WTC11 (cell line): ENCODE data around the gene HELZ. TPM values are rescaled to one million over a fixed set of nuclear protein-coding genes. Genes with fewer than 3 reads are reported as not detected.
"Not testable (repeated sequence)": the region's sequence is repeated elsewhere in the genome, so short reads cannot be mapped to it uniquely, and the experiment has no call there.

ENCODE experiments used
- ATAC-seq: fragments of 200-7000 bp; cut with Tn5 transposase; 2 replicates; pipeline ENCODE4 v1.10.0; 2021; ENCODE audit warnings: mild to moderate bottlenecking, moderate library complexity
- CTCF ChIA-PET: fragments of 300-600 bp; sonication (Branson Sonifier 250); formaldehyde crosslinking; loops from one replicate; lab custom pipeline; 2021; ENCODE audit warnings: antibody characterized with exemption; lab: Charles Lee
- POLR2A ChIA-PET: fragments of 350-600 bp; sonication (Branson Sonifier 250); formaldehyde crosslinking; loops from one replicate; lab custom pipeline; 2021; ENCODE audit warnings: antibody characterized with exemption; lab: Charles Lee
- DNase-seq: peaks from one replicate; pipeline ENCODE4 v3.0.0; 2021; ENCODE audit warnings: low spot score
- H3K27ac Mint-ChIP-seq: 2 replicates; pipeline ENCODE4 v1.8.0; 2021; ENCODE audit warnings: mixed read lengths
- H3K27me3 Mint-ChIP-seq: 2 replicates; pipeline ENCODE4 v1.8.0; 2021; ENCODE audit warnings: low read depth, mild to moderate bottlenecking, moderate library complexity, mixed read lengths
- H3K36me3 Mint-ChIP-seq: 2 replicates; pipeline ENCODE4 v1.8.0; 2021; ENCODE audit warnings: mixed read lengths
- H3K4me1 Mint-ChIP-seq: 2 replicates; pipeline ENCODE4 v1.8.0; 2022; ENCODE audit warnings: mixed read lengths
- H3K4me3 Mint-ChIP-seq: 2 replicates; pipeline ENCODE4 v1.8.0; 2021; ENCODE audit warnings: mild to moderate bottlenecking, moderate library complexity, mixed read lengths
- H3K9me3 Mint-ChIP-seq: 2 replicates; pipeline ENCODE4 v1.8.0; 2021; ENCODE audit warnings: mixed read lengths
- CBFB ChIP-seq: sonication (generic); formaldehyde crosslinking; IDR thresholded peaks from 2 replicates; pipeline ENCODE4 v1.8.1; 2022; ENCODE audit warnings: mild to moderate bottlenecking, low read depth, missing genetic modification reagents
- HMGXB4 ChIP-seq: sonication (generic); formaldehyde crosslinking; IDR thresholded peaks from 2 replicates; pipeline ENCODE4 v1.8.1; 2023; ENCODE audit warnings: mild to moderate bottlenecking, moderate library complexity, missing genetic modification reagents
- JAZF1 ChIP-seq: fragments of 250-450 bp; sonication (Bioruptor Pico); IDR thresholded peaks from 2 replicates; pipeline ENCODE4 v1.9.0; 2021; ENCODE audit warnings: moderate library complexity, mild to moderate bottlenecking, inconsistent platforms
- OVOL2 ChIP-seq: fragments of 250-450 bp; sonication (Bioruptor Pico); IDR thresholded peaks from 2 replicates; pipeline ENCODE4 v1.9.0; 2021; ENCODE audit warnings: mild to moderate bottlenecking, borderline replicate concordance
- PREB ChIP-seq: sonication (generic); formaldehyde crosslinking; IDR thresholded peaks from 2 replicates; pipeline ENCODE4 v1.8.1; 2022; ENCODE audit warnings: mild to moderate bottlenecking, missing genetic modification reagents, moderate library complexity, borderline replicate concordance
- PRRX2 ChIP-seq: fragments of 250-450 bp; sonication (Bioruptor Pico); IDR thresholded peaks from 2 replicates; pipeline ENCODE4 v1.8.0; 2021; ENCODE audit warnings: mild to moderate bottlenecking
- TEAD1 ChIP-seq: sonication (generic); formaldehyde crosslinking; IDR thresholded peaks from 2 replicates; pipeline ENCODE4 v1.8.0; 2022; ENCODE audit warnings: mild to moderate bottlenecking, missing genetic modification reagents
- TEAD4 ChIP-seq: sonication (generic); formaldehyde crosslinking; IDR thresholded peaks from 2 replicates; pipeline ENCODE4 v1.8.0; 2022; ENCODE audit warnings: mild to moderate bottlenecking, missing genetic modification reagents
- USF2 ChIP-seq: sonication (generic); formaldehyde crosslinking; IDR thresholded peaks from 2 replicates; pipeline ENCODE4 v1.8.1; 2023; ENCODE audit warnings: mild to moderate bottlenecking, missing genetic modification reagents, moderate library complexity
- ZNF121 ChIP-seq: sonication (generic); formaldehyde crosslinking; IDR thresholded peaks from 2 replicates; pipeline ENCODE4 v1.8.0; 2023; ENCODE audit warnings: missing genetic modification reagents
- ZNF232 ChIP-seq: sonication (generic); formaldehyde crosslinking; IDR thresholded peaks from 2 replicates; pipeline ENCODE4 v1.8.0; 2022; ENCODE audit warnings: mild to moderate bottlenecking, missing genetic modification reagents
- ZNF263 ChIP-seq: sonication (generic); formaldehyde crosslinking; IDR thresholded peaks from 2 replicates; pipeline ENCODE4 v1.8.1; 2022; ENCODE audit warnings: low read depth, mild to moderate bottlenecking, moderate library complexity, missing genetic modification reagents
- ZNF396 ChIP-seq: fragments of 250-450 bp; sonication (Bioruptor Pico); IDR thresholded peaks from 2 replicates; pipeline ENCODE4 v1.8.0; 2021; ENCODE audit warnings: mild to moderate bottlenecking, moderate library complexity, borderline replicate concordance
- ZNF425 ChIP-seq: fragments of 250-450 bp; sonication (Bioruptor Pico); conservative IDR thresholded peaks from 2 replicates; pipeline ENCODE4 v1.9.0; 2021; ENCODE audit warnings: mild to moderate bottlenecking
- ZNF532 ChIP-seq: fragments of 250-450 bp; sonication (Bioruptor Pico); IDR thresholded peaks from 2 replicates; pipeline ENCODE4 v1.9.0; 2021; ENCODE audit warnings: mild to moderate bottlenecking, borderline replicate concordance
- total RNA-seq: library from RNA; stranded (reverse); gene quantifications from 3 replicates; pipeline ENCODE4 v1.2.3, GENCODE V29; 2021

The HELZ gene
- total RNA-seq, 1 experiment from 2014 or later = 49.1 TPM

GRCh38 chr17:67041531-67041930 lies 203.5 kb downstream of the HELZ start:
- H3K4me3 Mint-ChIP-seq = no peak overlapping the region
- no peaks in the 10 kb centered on the region; the same call in 1 of the 2 replicates for H3K4me1 Mint-ChIP-seq
- TF ChIP-seq ZNF532 (no peak), HMGXB4 (CRISPR knock-in tag) (no peak), TEAD4 (CRISPR knock-in tag) (no peak), ZNF232 (CRISPR knock-in tag) (no peak), JAZF1 (CRISPR knock-in tag) (no peak), OVOL2 (CRISPR knock-in tag) (no peak), ZNF263 (no peak), ZNF425 (CRISPR knock-in tag) (no peak), ZNF121 (CRISPR knock-in tag) (no peak), CBFB (CRISPR knock-in tag) (no peak), PREB (CRISPR knock-in tag) (no peak), ZNF396 (CRISPR knock-in tag) (no peak), TEAD1 (CRISPR knock-in tag) (no peak), USF2 (no peak), PRRX2 (CRISPR knock-in tag) (no peak)
- DNase-seq = no peak
- POLR2A ChIA-PET = no interaction called here
- H3K27ac Mint-ChIP-seq = no peak overlapping the region
- ATAC-seq = no peak
- no peaks in the 10 kb centered on the region; the same call in 1 of the 2 replicates for H3K27me3 Mint-ChIP-seq
- CTCF ChIA-PET = interaction anchor here (0.9 to 1.5 kb wide), 3 partner anchors 25 to 186 kb away, joined by 3 to 6 read pairs (median 3); no protein-coding TSS in a partner anchor
- H3K9me3 Mint-ChIP-seq = peaks cover 11% of the 10 kb centered on the region
- no peaks in the 10 kb centered on the region for H3K36me3 Mint-ChIP-seq

GRCh38 chr17:67041119-67041518 lies 203.9 kb downstream of the HELZ start:
- H3K36me3 Mint-ChIP-seq, H3K4me1 Mint-ChIP-seq, DNase-seq, ATAC-seq, POLR2A ChIA-PET, H3K4me3 Mint-ChIP-seq, H3K27me3 Mint-ChIP-seq, H3K27ac Mint-ChIP-seq: not testable (repeated sequence)
- peaks cover 14% of the 10 kb centered on the region for H3K9me3 Mint-ChIP-seq
- CTCF ChIA-PET = interaction anchor here (1.5 kb wide), 1 partner anchor 25 kb away, joined by 6 read pairs; no protein-coding TSS in a partner anchor
